GM18858 (cell line): ENCODE results near the gene C6orf141.
"Not testable (repeated sequence)": the region's sequence is repeated elsewhere in the genome, so short reads cannot be mapped to it uniquely, and the experiment has no call there.

Experiments
- ATAC-seq: cut with Tn5 transposase; IDR thresholded peaks from one replicate; pipeline ENCODE4 v1.9.1; 2021; ENCODE audit not compliant: unreplicated experiment

C6orf141 gene

DNA sequence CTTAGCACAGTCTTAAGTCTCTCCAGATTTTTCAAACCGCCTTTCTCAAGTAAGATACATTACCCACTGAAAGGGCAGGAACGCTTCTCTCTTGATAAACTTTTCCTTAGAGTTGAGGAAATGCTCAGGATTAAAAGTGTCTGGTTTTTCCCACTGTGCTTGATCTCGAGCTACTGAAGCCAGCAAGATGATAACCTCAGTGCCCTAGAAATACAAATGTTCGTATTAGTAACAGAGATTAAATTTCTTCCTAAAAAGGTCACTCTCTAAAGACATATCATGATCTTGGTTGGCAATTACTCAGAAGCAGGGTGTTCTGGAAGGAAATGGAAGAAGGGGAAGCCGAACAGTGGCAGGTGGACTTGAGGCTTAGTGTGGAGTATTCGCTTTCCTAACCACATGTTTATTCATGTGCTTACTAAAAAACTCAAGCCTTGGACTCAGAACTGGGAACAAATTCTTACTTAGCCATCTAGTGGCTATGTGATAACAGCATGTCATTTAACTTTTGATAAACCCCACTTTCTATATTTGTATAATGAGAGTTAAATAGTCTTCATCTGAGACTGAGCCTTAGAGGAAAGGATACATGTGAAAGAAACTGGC lies 20.1 kb downstream of the C6orf141 start:
- no peak for ATAC-seq

DNA sequence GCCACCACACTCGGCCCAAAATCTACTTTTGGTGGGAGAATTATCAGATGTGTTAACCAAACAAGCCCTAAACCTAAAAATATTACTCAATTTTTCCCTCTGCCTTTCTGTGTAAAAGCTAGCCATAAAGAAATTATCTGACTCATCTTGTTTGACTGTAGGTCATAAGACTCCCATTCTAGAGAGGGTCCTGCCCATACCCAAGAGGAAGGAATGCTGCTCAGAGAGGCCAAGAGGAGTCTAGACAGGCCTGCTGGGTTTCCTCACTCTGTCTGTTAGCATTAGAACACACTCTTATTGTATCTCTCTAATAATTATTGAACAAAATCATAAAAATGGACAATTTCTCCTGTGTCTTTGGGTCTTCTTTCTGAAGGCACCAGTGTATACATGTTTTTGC lies 26.1 kb downstream of the C6orf141 start:
- ATAC-seq: no peak

DNA sequence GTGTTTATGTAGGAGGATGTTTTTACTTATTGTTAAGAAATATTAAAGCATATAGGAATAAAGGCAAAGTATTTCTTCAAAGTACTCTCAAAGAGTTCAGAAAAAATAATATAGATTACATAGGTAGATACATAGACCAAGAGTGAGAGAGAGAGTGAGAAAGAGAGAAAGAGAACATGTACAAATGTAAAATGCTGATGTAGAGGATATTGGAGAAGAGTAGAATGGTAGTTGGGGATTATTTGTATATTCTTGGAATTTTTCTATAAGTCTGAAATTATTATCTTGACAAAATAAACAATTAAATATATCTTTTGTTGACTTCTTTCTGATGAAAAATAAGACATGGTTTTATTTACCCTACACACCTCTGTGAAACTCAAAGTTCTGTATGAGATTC lies 29.2 kb downstream of the C6orf141 start:
- ATAC-seq: no peak

DNA sequence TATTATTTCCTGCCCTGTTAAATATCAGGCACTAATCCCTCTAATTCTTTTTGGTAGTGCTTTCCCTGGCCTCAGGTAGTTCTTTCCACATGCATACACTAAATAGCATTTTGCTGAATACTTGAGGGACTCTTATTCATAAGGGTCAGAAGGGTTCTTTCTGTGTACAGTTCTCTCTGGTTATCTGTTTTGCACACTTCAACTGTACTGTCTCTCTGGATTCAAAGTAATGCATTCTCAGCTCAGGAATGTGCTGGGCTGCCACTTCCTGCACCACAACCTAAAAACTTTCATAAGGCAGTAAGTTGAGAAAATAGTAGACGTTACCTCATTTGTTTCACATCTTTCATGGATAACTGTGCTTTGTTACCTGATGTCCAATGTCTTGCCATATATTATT lies 32.1 kb downstream of the C6orf141 start:
- no peak for ATAC-seq

DNA sequence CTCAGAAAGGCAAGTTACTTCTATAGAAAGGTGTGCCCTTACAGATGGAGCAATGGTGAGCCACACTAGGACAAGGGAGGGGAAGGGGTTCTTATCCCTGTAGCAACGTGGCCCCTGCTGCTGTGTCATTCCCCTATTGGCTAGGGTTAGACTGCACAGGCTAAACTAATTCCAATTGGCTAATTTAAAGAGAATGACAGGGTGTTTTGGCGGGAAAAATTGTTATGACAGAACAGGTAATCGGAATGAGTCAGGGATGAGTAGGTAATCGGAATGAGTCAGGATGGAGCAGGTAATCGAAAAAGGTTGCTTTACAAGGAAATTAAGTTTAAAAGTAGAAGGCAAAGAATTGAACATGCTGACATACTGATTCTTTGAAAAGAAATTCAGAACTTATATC lies 36.8 kb downstream of the C6orf141 start:
- ATAC-seq: not testable (repeated sequence)
